VCaP (cell line): ENCODE data around the gene PLK4.
A peak's percentile ranks its signal among the peaks of the same experiment; 100 is the strongest.
"Not testable (repeated sequence)": the region's sequence is repeated elsewhere in the genome, so short reads cannot be mapped to it uniquely, and the experiment has no call there.

ENCODE experiments used
- H3K27ac ChIP-seq: fragments of 450-650 bp; 2 replicates; pipeline ENCODE4 v1.5.1; 2017
- TF ChIP-seq, protein P1 (sequence below): fragments of 450-650 bp; conservative IDR thresholded peaks from 2 replicates; pipeline ENCODE4 v1.5.1; 2017; ENCODE audit warnings: mild to moderate bottlenecking, moderate library complexity

The PLK4 gene

DNA sequence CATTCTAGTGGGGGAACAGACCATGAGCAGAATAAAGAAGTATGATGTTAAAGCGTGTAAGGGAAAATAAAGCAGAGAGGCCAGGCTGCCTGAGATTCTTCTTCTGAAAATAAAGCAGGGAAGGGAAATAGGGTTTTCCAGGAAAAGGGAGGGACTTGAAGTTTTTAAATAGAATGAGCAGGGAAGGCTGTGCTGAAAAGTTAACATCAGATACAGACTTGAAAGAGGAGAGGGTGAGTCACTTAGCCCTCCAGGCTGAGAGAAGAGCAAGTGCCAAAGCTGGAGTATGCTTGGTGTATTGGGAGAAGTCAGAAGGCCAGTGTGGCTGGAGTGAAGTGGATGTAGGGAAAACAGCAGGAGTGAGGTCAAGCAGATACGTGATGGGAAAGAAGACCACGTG lies 10.0 kb upstream of the PLK4 start:
- H3K27ac ChIP-seq: no peak overlapping the region
- TF ChIP-seq, protein P1, sequence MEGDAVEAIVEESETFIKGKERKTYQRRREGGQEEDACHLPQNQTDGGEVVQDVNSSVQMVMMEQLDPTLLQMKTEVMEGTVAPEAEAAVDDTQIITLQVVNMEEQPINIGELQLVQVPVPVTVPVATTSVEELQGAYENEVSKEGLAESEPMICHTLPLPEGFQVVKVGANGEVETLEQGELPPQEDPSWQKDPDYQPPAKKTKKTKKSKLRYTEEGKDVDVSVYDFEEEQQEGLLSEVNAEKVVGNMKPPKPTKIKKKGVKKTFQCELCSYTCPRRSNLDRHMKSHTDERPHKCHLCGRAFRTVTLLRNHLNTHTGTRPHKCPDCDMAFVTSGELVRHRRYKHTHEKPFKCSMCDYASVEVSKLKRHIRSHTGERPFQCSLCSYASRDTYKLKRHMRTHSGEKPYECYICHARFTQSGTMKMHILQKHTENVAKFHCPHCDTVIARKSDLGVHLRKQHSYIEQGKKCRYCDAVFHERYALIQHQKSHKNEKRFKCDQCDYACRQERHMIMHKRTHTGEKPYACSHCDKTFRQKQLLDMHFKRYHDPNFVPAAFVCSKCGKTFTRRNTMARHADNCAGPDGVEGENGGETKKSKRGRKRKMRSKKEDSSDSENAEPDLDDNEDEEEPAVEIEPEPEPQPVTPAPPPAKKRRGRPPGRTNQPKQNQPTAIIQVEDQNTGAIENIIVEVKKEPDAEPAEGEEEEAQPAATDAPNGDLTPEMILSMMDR: no peak

DNA sequence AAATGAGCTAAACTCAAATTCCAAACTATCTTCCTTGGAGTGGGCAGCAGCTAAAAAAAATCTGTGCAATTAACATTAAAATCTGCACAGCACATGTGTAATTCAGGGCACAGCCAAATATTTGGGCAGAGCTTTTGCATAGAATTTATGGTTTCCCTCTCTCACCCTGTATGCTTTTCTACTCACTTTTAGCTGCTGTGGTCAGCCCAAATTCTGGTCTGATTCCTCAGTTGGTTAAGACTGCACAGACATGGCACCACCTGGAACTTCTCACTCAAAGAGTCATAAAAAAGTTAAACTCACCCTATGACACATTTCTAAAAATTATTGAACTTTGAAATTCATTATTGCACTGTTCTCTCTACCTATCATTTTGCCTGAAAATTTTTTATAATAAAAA lies 4.9 kb upstream of the PLK4 start:
- H3K27ac ChIP-seq: no peak overlapping the region
- TF ChIP-seq, protein P1: no peak

DNA sequence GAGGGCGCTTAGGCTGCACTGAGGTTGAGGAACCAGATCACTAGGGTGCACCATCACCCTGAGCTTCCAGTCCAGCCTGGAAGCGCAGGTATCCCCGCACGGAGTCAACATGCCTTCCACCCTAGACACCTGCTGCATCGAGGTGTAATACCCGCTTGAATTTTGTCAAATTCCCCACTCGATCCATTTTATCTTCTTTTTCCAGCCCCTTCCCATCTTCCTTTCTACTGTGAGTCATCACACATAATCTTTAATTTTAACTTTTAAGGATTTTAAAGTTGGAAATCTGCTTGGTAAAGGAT lies 821 bp downstream of the PLK4 start:
- TF ChIP-seq, protein P1: no peak
- H3K27ac ChIP-seq: peak overlapping the region; percentile 84

DNA sequence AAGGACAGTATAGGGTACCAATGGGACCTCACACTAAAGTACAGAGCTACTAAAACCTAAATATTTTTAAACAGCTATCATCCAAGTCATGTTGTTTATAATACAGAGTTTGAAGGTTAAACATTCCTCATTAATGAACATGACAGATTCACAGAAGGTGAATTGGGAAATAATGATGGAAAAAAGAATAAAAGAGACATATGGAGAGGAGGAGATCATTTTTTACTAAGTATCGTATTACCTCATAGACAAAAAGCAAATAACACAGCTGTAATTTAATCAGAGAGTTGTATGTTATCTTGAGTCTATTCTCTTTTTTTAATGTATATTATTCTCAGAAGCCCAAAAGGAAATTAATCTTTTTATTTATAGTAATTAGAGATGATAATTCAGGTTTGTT lies 7.9 kb downstream of the PLK4 start:
- TF ChIP-seq, protein P1: no peak
- H3K27ac ChIP-seq: no peak overlapping the region

DNA sequence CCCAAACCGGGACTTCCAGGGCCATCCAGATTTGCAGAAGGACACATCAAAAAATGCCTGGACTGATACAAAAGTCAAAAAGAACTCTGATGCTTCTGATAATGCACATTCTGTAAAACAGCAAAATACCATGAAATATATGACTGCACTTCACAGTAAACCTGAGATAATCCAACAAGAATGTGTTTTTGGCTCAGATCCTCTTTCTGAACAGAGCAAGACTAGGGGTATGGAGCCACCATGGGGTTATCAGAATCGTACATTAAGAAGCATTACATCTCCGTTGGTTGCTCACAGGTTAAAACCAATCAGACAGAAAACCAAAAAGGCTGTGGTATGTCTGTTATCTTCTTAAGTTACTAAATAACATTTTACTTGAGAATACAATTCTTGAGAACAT lies 9.2 kb downstream of the PLK4 start:
- TF ChIP-seq, protein P1: no peak

DNA sequence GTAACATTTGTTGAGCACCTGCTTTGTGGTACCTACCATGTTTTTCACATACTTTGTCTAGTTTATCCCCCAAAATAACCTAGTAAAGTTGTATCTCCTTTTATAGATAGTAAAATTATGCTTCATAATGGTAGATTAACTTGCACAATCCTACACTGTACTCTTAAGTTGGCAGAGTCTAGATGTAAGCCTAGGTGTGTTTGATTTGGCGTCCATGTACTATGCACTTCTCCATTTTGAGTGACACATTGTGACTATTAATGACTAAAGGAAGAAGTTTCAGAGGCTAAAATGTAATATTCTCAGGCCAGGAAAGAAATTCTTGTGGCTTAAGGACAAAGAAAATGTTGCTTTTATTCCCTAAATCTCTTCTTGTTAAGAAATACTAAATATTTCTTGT lies 15.4 kb downstream of the PLK4 start:
- TF ChIP-seq, protein P1: no peak

More for the DNA sequence above, 9.2 kb downstream of the PLK4 start:
- H3K27ac ChIP-seq: no peak overlapping the region

DNA sequence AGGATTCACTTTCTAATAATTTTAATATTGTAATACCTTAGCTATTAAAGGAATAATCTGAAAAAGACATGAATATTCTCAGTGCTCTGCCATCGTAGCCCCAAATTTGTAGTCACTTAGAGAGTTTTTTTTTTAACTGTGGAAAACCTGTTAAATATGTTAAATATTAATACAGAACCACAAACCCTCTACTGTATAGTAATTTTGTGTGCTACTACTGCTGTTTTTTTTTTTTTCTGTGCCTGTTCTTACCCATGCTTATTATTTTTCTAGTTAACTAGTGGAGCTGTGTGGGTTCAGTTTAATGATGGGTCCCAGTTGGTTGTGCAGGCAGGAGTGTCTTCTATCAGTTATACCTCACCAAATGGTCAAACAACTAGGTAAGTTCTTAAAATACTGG lies 15.8 kb downstream of the PLK4 start:
- no peak overlapping the region for H3K27ac ChIP-seq
- TF ChIP-seq, protein P1: no peak

More for the DNA sequence above, 15.4 kb downstream of the PLK4 start:
- H3K27ac ChIP-seq: no peak overlapping the region

DNA sequence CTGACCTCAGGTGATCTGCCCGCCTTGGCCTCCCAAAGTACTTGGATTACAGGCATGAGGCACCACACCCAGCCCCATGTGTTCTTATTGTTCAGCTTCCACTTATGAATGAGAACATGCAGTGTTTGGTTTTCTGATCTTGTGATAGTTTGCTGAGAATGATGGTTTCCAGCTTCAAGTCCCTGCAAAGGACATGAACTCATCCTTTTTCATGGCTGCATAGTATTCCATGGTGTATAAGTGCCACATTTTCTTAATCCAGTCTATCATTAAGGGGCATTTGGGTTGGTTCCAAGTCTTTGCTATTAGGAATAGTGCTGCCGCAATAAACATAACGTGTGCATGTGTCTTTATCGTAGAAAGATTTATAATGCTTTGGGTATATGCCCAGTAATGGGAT lies 19.0 kb downstream of the PLK4 start:
- H3K27ac ChIP-seq: not testable (repeated sequence)
